ENCODE data around the gene ADAMTS9.

ADAMTS9 gene

DNA sequence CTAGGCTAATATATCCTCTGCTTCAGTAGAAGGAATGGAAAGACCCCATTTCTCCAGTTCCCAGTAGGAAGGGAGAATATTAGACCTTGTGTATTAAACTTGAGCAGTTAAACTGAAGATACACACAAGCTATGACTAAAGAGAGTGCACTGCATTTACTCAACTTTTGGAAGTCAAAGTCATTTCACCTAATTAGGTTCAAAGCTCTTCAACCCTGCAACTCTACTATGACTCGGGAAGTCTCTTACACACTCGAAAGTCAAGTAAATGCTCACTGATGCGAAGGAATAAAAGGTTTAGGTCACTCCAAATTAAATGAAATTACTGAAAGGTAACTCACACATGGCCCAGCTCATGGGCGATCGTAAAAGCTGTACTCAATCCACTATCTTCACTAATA, 33.8 kb downstream of the ADAMTS9 start:
- no peak for DNase-seq (ENCODE audit: low read depth in 1 of 2, low spot score in 1 of 2)

- DNase-seq (ENCODE audit: low read depth in 1 of 2, low spot score in 1 of 2): no peak
These were observed 34.7 kb downstream of the ADAMTS9 start for GRCh38 chr3:64653101-64653500.

GRCh38 chr3:64651741-64652241, 36.0 kb downstream of the ADAMTS9 start:
- DNase-seq (ENCODE audit: low read depth in 1 of 2, low spot score in 1 of 2): no peak

GRCh38 chr3:64651303-64651702, 36.5 kb downstream of the ADAMTS9 start:
- no peak for DNase-seq (ENCODE audit: low read depth in 1 of 2, low spot score in 1 of 2)

- no peak for DNase-seq (ENCODE audit: low read depth in 1 of 2, low spot score in 1 of 2)
These were observed 37.1 kb downstream of the ADAMTS9 start for GRCh38 chr3:64650715-64651114.

DNA sequence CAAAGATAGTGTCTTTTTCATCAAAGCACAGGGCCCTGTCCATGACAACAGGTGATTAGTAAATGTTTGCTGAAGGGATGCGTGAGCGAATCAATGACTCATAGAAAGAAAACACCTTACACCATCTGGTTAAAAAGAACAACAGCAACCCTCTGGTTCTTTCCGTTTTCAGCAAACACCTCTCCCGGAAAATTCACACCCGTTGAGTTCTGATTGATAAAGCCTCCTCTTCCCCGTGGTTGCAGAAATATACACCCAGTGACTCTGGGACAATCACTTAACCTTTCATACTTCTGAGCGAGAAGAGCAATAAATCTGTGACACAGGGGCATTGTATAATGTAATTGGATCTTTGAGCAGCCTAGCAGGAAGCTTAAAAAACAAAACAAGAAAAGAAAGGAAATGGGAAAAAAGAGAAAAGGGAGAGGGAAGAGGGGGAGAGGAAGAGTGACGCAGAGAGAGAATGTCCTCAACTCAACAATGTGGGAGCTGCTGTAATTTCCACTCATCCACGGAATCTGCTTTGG, 37.6 kb downstream of the ADAMTS9 start:
- DNase-seq (ENCODE audit: low read depth in 1 of 2, low spot score in 1 of 2): no peak

- DNase-seq (ENCODE audit: low read depth in 1 of 2, low spot score in 1 of 2): no peak
These were observed 38.6 kb downstream of the ADAMTS9 start for GRCh38 chr3:64648927-64649906.

- DNase-seq (ENCODE audit: low read depth in 1 of 2, low spot score in 1 of 2): no peak
These were observed 40.0 kb downstream of the ADAMTS9 start for GRCh38 chr3:64647825-64648224.

- no peak for DNase-seq (ENCODE audit: low read depth in 1 of 2, low spot score in 1 of 2)
These were observed 42.6 kb downstream of the ADAMTS9 start for GRCh38 chr3:64645243-64645642.

DNA sequence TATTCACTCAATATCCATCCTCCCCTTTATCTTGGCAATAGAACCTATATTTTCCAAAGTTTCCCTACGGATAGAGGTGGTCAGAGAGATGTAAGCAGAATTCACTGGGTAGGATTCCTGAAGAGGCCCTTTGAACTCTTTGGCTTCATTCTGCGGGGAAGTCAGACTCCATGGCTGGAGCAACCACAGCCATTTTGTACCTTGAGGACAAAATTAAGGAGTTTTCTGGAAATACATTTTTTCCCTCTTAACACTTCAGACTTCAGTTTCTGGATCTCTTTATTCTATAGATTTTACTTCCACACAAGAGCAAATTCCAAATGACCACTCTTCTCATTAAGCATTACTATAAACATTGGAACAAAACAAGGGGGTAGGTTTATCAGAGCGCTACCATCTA, 43.3 kb downstream of the ADAMTS9 start:
- DNase-seq (ENCODE audit: low read depth in 1 of 2, low spot score in 1 of 2): no peak

GRCh38 chr3:64642327-64643151, 45.3 kb downstream of the ADAMTS9 start:
- no peak for DNase-seq (ENCODE audit: low read depth in 1 of 2, low spot score in 1 of 2)

GRCh38 chr3:64638981-64639481, 48.8 kb downstream of the ADAMTS9 start:
- DNase-seq (ENCODE audit: low read depth in 1 of 2, low spot score in 1 of 2): no peak

GRCh38 chr3:64638511-64638910, 49.3 kb downstream of the ADAMTS9 start:
- DNase-seq (ENCODE audit: low read depth in 1 of 2, low spot score in 1 of 2): no peak

DNA sequence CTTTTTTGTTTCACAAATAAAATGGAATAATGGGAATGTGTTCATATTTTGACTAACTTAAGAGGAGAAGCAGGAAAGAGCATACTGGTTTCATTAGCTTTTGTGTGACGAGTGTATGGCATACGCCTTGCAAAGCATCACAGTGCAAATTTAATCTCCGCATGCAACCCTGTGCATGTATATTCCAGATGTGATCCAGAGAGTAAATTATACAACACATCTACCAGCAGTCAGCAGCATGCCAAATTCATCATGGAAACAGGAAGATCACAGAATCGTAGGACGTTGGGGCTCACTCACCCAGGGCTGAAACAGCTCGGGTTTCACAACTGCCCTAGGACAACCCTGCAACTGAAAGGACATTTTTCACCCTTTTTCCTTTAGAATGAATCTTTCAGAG, 53.4 kb downstream of the ADAMTS9 start:
- DNase-seq (ENCODE audit: low read depth in 1 of 2, low spot score in 1 of 2): no peak

DNA sequence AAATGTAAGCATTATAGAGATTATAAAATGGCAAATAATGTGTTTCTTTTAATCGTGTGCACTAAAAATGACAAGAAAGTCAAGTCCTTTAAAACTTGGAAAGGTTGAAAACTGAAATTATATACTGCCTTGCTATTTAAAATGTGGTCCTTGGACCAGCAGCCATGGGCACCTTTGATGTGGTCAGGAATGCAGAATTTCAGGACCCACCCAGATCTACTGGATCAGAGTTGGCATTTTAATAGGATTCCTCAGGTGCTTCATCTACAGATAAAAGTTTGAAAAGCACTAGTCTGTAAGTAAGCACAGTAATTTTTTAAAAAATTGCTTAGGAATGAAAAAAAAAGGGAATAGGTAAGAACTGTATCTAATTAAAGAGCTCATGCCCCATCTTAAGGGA, 55.8 kb downstream of the ADAMTS9 start:
- no peak for DNase-seq (ENCODE audit: low read depth in 1 of 2, low spot score in 1 of 2)

GRCh38 chr3:64627471-64628321, 60.1 kb downstream of the ADAMTS9 start:
- DNase-seq (ENCODE audit: low read depth in 1 of 2, low spot score in 1 of 2): no peak

GRCh38 chr3:64627042-64627441, 60.8 kb downstream of the ADAMTS9 start:
- DNase-seq (ENCODE audit: low read depth in 1 of 2, low spot score in 1 of 2): no peak

DNA sequence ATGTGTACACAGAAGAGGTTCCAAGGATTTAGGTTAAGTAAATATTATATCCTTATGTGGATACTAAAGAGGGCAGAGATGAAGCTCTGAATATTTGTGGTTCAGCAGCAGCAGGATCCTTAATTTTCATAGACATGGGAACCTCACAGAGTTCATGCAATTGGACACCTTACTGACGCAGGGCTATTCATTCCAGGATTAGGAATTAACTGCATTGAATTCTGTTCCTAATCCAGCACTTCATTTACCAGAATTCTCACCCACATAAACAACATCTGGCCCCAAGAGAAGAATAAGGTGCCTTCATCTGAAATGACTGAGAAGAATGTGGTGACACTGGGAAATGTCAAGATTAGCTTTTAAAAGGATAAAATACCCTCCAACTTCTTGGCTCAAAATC, 62.4 kb downstream of the ADAMTS9 start:
- no peak for DNase-seq (ENCODE audit: low read depth in 1 of 2, low spot score in 1 of 2)

DNA sequence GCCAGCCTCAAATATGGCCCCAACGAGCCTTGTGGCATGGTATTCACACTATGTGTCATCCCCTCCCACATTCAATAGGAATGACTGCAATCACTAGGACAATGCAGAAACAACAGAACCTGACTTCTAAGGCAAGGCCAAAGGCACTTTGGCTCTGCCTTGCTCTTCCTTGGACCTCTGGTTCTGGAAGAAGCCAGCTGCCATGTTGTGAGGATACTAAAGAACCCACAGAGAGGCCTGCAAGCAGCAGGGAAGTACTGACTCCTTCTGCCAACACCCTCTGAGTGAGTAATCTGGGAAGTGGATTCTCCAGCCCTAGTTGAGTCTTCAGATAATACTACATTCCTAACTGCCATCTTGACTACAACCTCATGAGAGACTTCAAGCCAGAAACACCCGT, 64.7 kb downstream of the ADAMTS9 start:
- no peak for DNase-seq (ENCODE audit: low read depth in 1 of 2, low spot score in 1 of 2)

DNA sequence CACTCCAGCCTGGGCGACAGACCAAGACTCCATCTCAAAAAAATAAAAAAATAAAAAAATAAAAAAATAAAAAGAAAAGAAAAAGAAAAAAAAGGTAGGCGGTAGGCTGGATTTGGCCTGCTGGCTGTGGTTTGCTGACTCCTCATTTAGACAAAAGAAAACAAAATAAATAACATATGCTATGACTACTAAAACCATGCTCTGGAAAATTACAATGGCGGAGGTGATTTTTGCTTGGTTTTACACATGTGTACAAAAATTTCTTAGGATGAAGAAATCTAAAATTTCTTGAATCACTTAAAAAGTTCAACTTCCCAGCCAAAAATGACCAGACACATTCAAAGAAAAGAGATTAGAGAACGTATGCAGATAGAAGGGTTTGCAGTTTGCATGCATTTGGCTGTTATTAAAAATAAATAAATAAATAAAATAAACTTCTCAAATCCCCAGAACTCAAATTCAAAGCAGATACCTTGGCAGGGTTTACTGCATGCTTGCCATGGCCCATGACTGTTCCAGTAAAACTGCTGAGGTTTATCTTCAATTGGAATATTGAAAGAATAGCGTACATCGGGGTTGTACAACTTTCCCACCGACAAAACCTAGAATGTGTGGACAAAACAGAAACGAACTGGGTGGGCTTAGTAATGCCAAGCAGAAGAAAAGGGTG, 65.9 kb downstream of the ADAMTS9 start:
- DNase-seq (ENCODE audit: low read depth in 1 of 2, low spot score in 1 of 2): no peak
